H54 (cell line): Measurements from ENCODE around the gene SLC4A9.
"Not testable (repeated sequence)": the region's sequence is repeated elsewhere in the genome, so short reads cannot be mapped to it uniquely, and the experiment has no call there.

Source experiments
- DNase-seq: peaks from one replicate; pipeline ENCODE4 v3.0.0; 2011; ENCODE audit warnings: low spot score, mixed read lengths; ENCODE audit not compliant: insufficient read length
- FAIRE-seq: peaks from 3 replicates; lab custom pipeline; 2011; peaks lifted over from hg19 to GRCh38; lab: Jason Lieb, UNC
- POLR2A ChIP-seq: IDR thresholded peaks from 2 replicates; pipeline ENCODE4 v1.6.1; 2011; ENCODE audit warnings: low read depth, mild to moderate bottlenecking, low read length

Gene SLC4A9

GRCh38 chr5:140413230-140413629 is 53.2 kb downstream of the SLC4A9 start:
- no peak for TF ChIP-seq POLR2A
- no peak for DNase-seq
- FAIRE-seq: peak; percentile 45

DNA sequence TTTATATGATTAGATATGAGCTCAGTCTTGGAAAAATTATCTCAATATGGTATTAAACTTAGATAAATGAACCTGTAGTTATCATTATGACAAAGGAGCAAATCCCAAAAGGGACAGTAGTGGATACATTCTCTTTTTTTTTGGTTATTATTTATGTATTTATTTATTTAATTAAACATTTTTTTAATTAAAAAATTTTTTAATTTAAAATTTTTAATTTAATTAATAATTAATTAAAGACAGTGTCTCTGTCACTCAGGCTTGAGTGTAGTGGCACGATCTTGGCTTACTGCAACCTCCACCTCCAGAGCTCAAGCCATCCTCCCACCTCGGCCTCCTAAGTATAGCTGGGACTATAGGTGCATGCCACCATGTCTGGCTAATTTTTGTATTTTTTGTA is 57.2 kb downstream of the SLC4A9 start:
- no peak for TF ChIP-seq POLR2A
- FAIRE-seq: no peak
- DNase-seq: no peak

GRCh38 chr5:140418862-140419520 is 59.0 kb downstream of the SLC4A9 start:
- FAIRE-seq: no peak
- DNase-seq: no peak
- no peak for TF ChIP-seq POLR2A

- no peak for DNase-seq
- FAIRE-seq: no peak
- no peak for TF ChIP-seq POLR2A
These were observed 60.2 kb downstream of the SLC4A9 start for GRCh38 chr5:140420226-140420570.

- no peak for FAIRE-seq
- TF ChIP-seq POLR2A: no peak
- no peak for DNase-seq
These were observed 60.8 kb downstream of the SLC4A9 start for GRCh38 chr5:140420665-140421361.

DNA sequence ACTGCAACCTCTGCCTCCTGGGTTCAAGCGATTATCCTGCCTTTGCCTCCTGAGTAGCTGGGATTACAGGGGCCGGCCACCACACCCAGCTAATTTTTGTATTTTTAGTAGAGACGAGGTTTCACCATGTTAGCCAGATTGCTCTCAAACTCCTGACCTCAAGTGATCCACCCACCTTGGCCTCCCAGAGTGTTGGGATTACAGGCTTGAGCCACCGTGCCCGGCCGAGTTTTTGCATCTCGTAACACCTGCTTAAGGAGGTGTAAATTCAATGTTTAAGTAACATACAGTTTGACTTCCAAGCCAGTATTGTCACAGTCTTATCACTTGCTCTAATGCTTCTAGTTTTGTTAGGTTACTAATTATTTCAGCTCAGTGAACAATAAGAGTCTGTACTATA is 61.4 kb downstream of the SLC4A9 start:
- not testable (repeated sequence) for FAIRE-seq

DNA sequence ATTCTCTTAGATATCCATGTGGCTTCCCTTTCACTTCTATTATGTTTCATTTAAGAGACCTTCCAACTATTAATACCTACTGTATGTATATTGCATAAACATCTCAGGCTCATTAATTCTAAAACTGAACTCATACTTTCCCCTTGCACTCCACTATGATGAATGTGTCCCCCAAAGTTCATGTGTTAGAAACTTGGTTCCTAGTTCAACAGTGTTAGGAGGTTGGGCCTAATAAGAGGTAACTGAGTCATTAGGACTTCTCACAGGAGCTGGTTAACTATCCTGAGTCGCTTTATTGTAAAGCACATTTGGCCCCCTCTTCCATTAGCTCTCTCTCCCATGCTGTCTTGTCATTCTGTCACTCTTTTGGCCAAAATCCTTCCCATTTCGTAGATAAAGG is 63.6 kb downstream of the SLC4A9 start:
- no peak for DNase-seq
- FAIRE-seq: no peak
- no peak for TF ChIP-seq POLR2A

More for the DNA sequence above, 61.4 kb downstream of the SLC4A9 start:
- not testable (repeated sequence) for DNase-seq

- no peak for TF ChIP-seq POLR2A
- FAIRE-seq (no peak), DNase-seq (no peak)
These were observed 64.1 kb downstream of the SLC4A9 start for GRCh38 chr5:140424135-140424534.
